B cell (primary cell): ENCODE results near the gene ARHGDIB. TPM values are rescaled to one million over a fixed set of nuclear protein-coding genes. Genes with fewer than 3 reads are reported as not detected.
A peak's percentile ranks its signal among the peaks of the same experiment; 100 is the strongest.

ENCODE experiments used
- ATAC-seq: fragments of 200-7000 bp; cut with Tn5 transposase; one replicate; pipeline ENCODE4 v1.10.0; 2021; ENCODE audit warnings: low read depth, mild to moderate bottlenecking, moderate number of reproducible peaks, moderate library complexity
- CTCF ChIA-PET: fragments of 350-600 bp; sonication (Branson Sonifier 250); formaldehyde crosslinking; loops from one replicate; lab custom pipeline; 2021; ENCODE audit warnings: antibody characterized with exemption, inconsistent platforms; lab: Charles Lee
- POLR2A ChIA-PET: fragments of 350-600 bp; sonication (Branson Sonifier 250); formaldehyde crosslinking; loops from one replicate; lab custom pipeline; 2021; ENCODE audit warnings: antibody characterized with exemption; lab: Charles Lee
- DNase-seq: peaks from one replicate; pipeline ENCODE4 v3.0.0; 2013
- H2AFZ ChIP-seq: 2 replicates; pipeline ENCODE4 v1.6.1; 2012; ENCODE audit warnings: mild to moderate bottlenecking, low read depth, low read length; ENCODE audit not compliant: insufficient read depth, poor library complexity, severe bottlenecking
- H3K27ac ChIP-seq, 2 donors: 1 replicate in 1 of 2; 2 replicates in 1 of 2; pipeline ENCODE4 v1.5.1; 2012 to 2013; ENCODE audit warnings: low read length in 2 of 2, mild to moderate bottlenecking in 2 of 2, moderate library complexity in 1 of 2
- H3K27me3 ChIP-seq, 4 experiments: fragments of 200-600 bp in 1 of 4; sonication (generic) in 1 of 4; replicated peaks in 1 of 4; 1 replicate in 2 of 4; 2 replicates in 2 of 4; pipeline versions ENCODE4 v1.6.1 to v1.7.0; 2013 to 2016; ENCODE audit warnings: low read length in 3 of 4, mild to moderate bottlenecking in 2 of 4, mixed read lengths in 1 of 4, moderate library complexity in 1 of 4; ENCODE audit not compliant: insufficient read depth in 4 of 4, control insufficient read depth in 3 of 4; ENCODE audit errors: control extremely low read depth in 1 of 4
- H3K36me3 ChIP-seq, 2 experiments: replicated peaks in 1 of 2; 1 replicate in 1 of 2; 2 replicates in 1 of 2; pipeline versions ENCODE4 v1.6.1 to v1.7.1; 2013; ENCODE audit warnings: low read length in 1 of 2; ENCODE audit not compliant: insufficient read depth in 2 of 2, control insufficient read depth in 1 of 2; ENCODE audit errors: control extremely low read depth in 1 of 2, extremely low read depth in 1 of 2
- H3K4me1 ChIP-seq, 2 donors: fragments of 200-600 bp in 1 of 2; sonication (generic) in 1 of 2; 1 replicate in 1 of 2; 2 replicates in 1 of 2; pipeline versions ENCODE4 v1.5.1 to v1.6.1; 2013 to 2017; ENCODE audit warnings: low read length in 2 of 2; ENCODE audit not compliant: control insufficient read depth in 2 of 2, insufficient read depth in 2 of 2
- H3K4me2 ChIP-seq: replicated peaks from 2 replicates; pipeline ENCODE3; 2012; ENCODE audit warnings: mild to moderate bottlenecking, low read depth, low read length; ENCODE audit not compliant: poor library complexity, severe bottlenecking
- H3K4me3 ChIP-seq, 5 experiments: fragments of 200-600 bp in 1 of 5; sonication (generic) in 1 of 5; 1 replicate in 3 of 5; 2 replicates in 2 of 5; pipeline versions ENCODE4 v1.5.1 to v1.7.0; 2011 to 2016; ENCODE audit warnings: low read length in 4 of 5, mild to moderate bottlenecking in 4 of 5, low read depth in 2 of 5, control low read depth in 1 of 5, moderate library complexity in 1 of 5; ENCODE audit not compliant: insufficient read depth in 1 of 5; ENCODE audit errors: control extremely low read depth in 1 of 5, extremely low read depth in 1 of 5
- H3K79me2 ChIP-seq: fragments of 200-600 bp; sonication (generic); one replicate; pipeline ENCODE4 v1.6.0; 2016; ENCODE audit warnings: low read length; ENCODE audit not compliant: control insufficient read depth, insufficient read depth
- H3K9ac ChIP-seq: fragments of 200-600 bp; sonication (generic); 2 replicates; pipeline ENCODE4 v1.6.1; 2017; ENCODE audit warnings: mild to moderate bottlenecking, low read length, moderate library complexity
- H3K9me3 ChIP-seq, 3 donors: one replicate each; pipeline versions ENCODE4 v1.6.1 to v1.7.1; 2013; ENCODE audit warnings: low read length in 2 of 3; ENCODE audit not compliant: control insufficient read depth in 2 of 3, insufficient read depth in 1 of 3; ENCODE audit errors: control extremely low read depth in 1 of 3
- H4K20me1 ChIP-seq: 2 replicates; pipeline ENCODE4 v1.6.0; 2012; ENCODE audit warnings: mild to moderate bottlenecking, low read length; ENCODE audit not compliant: insufficient read depth, control insufficient read depth, poor library complexity, severe bottlenecking
- H3K27ac Mint-ChIP-seq: one replicate; pipeline ENCODE4 v1.8.0; 2021; ENCODE audit warnings: mixed read lengths
- H3K27me3 Mint-ChIP-seq: one replicate; pipeline ENCODE4 v1.8.0; 2021; ENCODE audit warnings: mixed read lengths
- H3K4me1 Mint-ChIP-seq: one replicate; pipeline ENCODE4 v1.8.0; 2021; ENCODE audit warnings: mixed read lengths
- H3K4me3 Mint-ChIP-seq: one replicate; pipeline ENCODE4 v1.8.0; 2021; ENCODE audit warnings: mixed read lengths
- H3K9me3 Mint-ChIP-seq: one replicate; pipeline ENCODE4 v1.8.0; 2022; ENCODE audit warnings: mixed read lengths; ENCODE audit not compliant: insufficient read depth
- EZH2 ChIP-seq: IDR thresholded peaks from 2 replicates; pipeline ENCODE4 v1.6.1; 2012; ENCODE audit warnings: borderline replicate concordance, low read depth, mild to moderate bottlenecking, moderate library complexity, low read length; ENCODE audit not compliant: insufficient read depth, poor library complexity, severe bottlenecking
- WGBS: methylation state at CpG from one replicate; pipeline ENCODE4 v1.1.5; 2013; ENCODE audit warnings: missing lambda C conversion rate; ENCODE audit not compliant: insufficient coverage; 5-methylcytosine and 5-hydroxymethylcytosine counted together
- intact Hi-C: fragments of 100-400 bp; cut with micrococcal nuclease; formaldehyde crosslinking; loops from one replicate; pipeline ENCODE4 v1.10.0; 2022
- polyA plus RNA-seq: library from polyadenylated mRNA; depleted of rRNA; stranded (reverse); fragments of >200 nt; gene quantifications from 2 replicates; pipeline ENCODE4 v1.2.3, GENCODE V29; 2012
- total RNA-seq, 2 donors: library from RNA; stranded (reverse); fragments of 120-200 nt in 1 of 2; gene quantifications; 1 replicate in 1 of 2; 2 replicates in 1 of 2; pipeline versions ENCODE4 v1.2.3 to v1.2.4, GENCODE V29; 2013 to 2022
- TF ChIP-seq, protein P1 (sequence below): fragments of 200-600 bp; IDR thresholded peaks from one replicate; pipeline ENCODE4 v1.8.0; 2022; ENCODE audit warnings: antibody characterized with exemption, mild to moderate bottlenecking

ARHGDIB gene
- total and polyA plus RNA-seq, 2 donors (not counting 1 experiment from before 2014, with no cell fraction given) = 514 to 826 TPM

DNA sequence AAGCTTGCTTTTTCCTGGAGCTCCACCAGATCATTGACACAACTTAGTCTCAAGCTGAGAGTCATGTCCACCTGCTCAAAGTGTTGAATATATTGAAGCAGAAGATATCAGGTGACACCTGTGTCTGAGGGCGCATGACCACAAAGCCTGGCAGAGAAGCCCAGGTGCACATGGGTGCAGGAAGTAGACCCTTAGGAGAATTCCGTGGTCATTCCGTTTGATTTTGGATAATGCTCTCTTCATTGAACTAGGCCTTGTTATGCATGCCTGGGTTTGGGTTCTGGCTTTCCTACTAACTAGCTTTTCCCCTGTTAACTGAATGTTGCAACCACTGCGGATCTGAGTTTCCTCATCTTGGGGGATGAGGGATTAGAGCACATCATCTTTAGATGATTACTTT is 7.1 kb downstream of the ARHGDIB start:
- DNase-seq (peak; percentile 53), ATAC-seq (no peak)
- peak overlapping the region; percentile 58 for H3K9ac ChIP-seq
- ChIA-PET POLR2A (interaction anchor here (0.8 to 1.3 kb wide), 2 partner anchors 42 to 184 kb away, joined by 3 read pairs; a partner anchor contains a TSS), CTCF (interaction anchor here (1.0 kb wide), 1 partner anchor 41 kb away, joined by 3 read pairs; no protein-coding TSS in a partner anchor)
- peak overlapping the region; percentile 87 to 94 for H3K27ac ChIP-seq
- TF ChIP-seq, protein P1, sequence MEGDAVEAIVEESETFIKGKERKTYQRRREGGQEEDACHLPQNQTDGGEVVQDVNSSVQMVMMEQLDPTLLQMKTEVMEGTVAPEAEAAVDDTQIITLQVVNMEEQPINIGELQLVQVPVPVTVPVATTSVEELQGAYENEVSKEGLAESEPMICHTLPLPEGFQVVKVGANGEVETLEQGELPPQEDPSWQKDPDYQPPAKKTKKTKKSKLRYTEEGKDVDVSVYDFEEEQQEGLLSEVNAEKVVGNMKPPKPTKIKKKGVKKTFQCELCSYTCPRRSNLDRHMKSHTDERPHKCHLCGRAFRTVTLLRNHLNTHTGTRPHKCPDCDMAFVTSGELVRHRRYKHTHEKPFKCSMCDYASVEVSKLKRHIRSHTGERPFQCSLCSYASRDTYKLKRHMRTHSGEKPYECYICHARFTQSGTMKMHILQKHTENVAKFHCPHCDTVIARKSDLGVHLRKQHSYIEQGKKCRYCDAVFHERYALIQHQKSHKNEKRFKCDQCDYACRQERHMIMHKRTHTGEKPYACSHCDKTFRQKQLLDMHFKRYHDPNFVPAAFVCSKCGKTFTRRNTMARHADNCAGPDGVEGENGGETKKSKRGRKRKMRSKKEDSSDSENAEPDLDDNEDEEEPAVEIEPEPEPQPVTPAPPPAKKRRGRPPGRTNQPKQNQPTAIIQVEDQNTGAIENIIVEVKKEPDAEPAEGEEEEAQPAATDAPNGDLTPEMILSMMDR = no peak
- no peak for TF ChIP-seq EZH2
- Mint-ChIP-seq H3K27ac (peak overlapping the region; percentile 83), H3K4me1 (peaks cover 94% of the 10 kb centered on the region), H3K27me3 (no peaks in the 10 kb centered on the region), H3K4me3 (peak overlapping the region; percentile 51), H3K9me3 (no peaks in the 10 kb centered on the region)
- H3K4me3 ChIP-seq = peak overlapping the region in 1 of 5 experiments; percentile 49
- peaks cover 100% of the 10 kb centered on the region for H3K79me2 ChIP-seq
- H2AFZ ChIP-seq = no peak overlapping the region
- peak overlapping the region; percentile 71 for H3K4me2 ChIP-seq
- no peaks in the 10 kb centered on the region for H3K27me3 ChIP-seq
- H4K20me1 ChIP-seq = peaks cover 73% of the 10 kb centered on the region
- H3K36me3 ChIP-seq = peaks cover 9 to 81% of the 10 kb centered on the region in 2 experiments
- intact Hi-C loops = loop anchor here (10.0 kb wide), 1 partner anchor 339 kb away; no protein-coding TSS in a partner anchor
- peaks cover 97% of the 10 kb centered on the region in 2 donors for H3K4me1 ChIP-seq
- no peaks in the 10 kb centered on the region for H3K9me3 ChIP-seq
- 73% methylated on average over 1 of the region's 4 CpGs for WGBS

DNA sequence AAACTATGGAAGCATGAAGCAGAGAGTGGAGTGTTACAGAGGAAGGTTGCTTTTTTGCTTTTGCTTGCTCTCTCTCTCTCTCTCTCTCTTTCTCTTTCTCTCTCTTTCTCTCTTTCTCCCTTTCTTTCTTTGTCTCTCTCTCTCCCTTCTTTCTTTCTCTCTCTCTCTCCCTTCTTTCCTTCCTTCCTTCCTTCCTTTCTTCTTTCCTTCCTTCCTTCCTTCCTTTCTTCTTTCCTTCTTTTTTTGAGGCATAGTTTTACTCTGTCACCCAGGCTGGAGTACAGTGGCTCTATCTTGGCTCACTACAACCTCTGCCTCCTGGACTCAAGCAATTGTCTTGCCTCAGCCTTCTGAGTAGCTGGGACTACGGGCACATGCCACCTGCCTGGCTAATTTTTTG is 7.6 kb downstream of the ARHGDIB start:
- ChIA-PET CTCF (no interaction called here), POLR2A (interaction anchor here (0.8 to 1.3 kb wide), 3 partner anchors 42 to 183 kb away, joined by 3 read pairs; a partner anchor contains a TSS)
- Histone ChIP-seq H3K9ac (peak overlapping the region; percentile 58), H3K27me3 (no peaks in the 10 kb centered on the region), H2AFZ (no peak overlapping the region), H3K27ac (peak overlapping the region; percentile 87 to 94), H3K9me3 (no peaks in the 10 kb centered on the region), H3K36me3 (peaks cover 10 to 85% of the 10 kb centered on the region in 2 experiments), H3K4me1 (peaks cover 98% of the 10 kb centered on the region in 2 donors), H4K20me1 (peaks cover 68% of the 10 kb centered on the region), H3K4me2 (peak overlapping the region; percentile 71), H3K4me3 (peak overlapping the region in 1 of 5 experiments; percentile 49), H3K79me2 (peaks cover 100% of the 10 kb centered on the region)
- peak overlapping the region; percentile 83 for H3K27ac Mint-ChIP-seq
- TF ChIP-seq EZH2 = no peak
- TF ChIP-seq, protein P1 = no peak
- H3K4me3 Mint-ChIP-seq = peak overlapping the region; percentile 51
- WGBS = no CpG with 5 or more reads among the region's 1 CpG
- no peak for ATAC-seq
- H3K27me3 Mint-ChIP-seq = no peaks in the 10 kb centered on the region
- DNase-seq = no peak
- intact Hi-C loops = loop anchor here (10.0 kb wide), 1 partner anchor 339 kb away; no protein-coding TSS in a partner anchor
- H3K9me3 Mint-ChIP-seq = no peaks in the 10 kb centered on the region
- H3K4me1 Mint-ChIP-seq = peaks cover 94% of the 10 kb centered on the region
